GM19452 (cell line): Measurements from ENCODE around the gene KLHL11.
"Not testable (repeated sequence)": the region's sequence is repeated elsewhere in the genome, so short reads cannot be mapped to it uniquely, and the experiment has no call there.

Experiments used
- ATAC-seq: cut with Tn5 transposase; IDR thresholded peaks from one replicate; pipeline ENCODE4 v1.9.1; 2021; ENCODE audit not compliant: unreplicated experiment

The KLHL11 gene

GRCh38 chr17:41837761-41838538 lies 27.3 kb downstream of the KLHL11 start, which contains the start of gene KLHL10:
KLHL10 (plus strand) TSS chr17:41837825; CDS start chr17:41837933, 108 bp downstream.
- ATAC-seq = no peak

GRCh38 chr17:41836550-41837196 lies 28.6 kb downstream of the KLHL11 start:
- no peak for ATAC-seq

- ATAC-seq = no peak
Measured at GRCh38 chr17:41835800-41836549, 29.2 kb downstream of the KLHL11 start, which contains the start of gene NT5C3B. NT5C3B (minus strand) TSS chr17:41836232; CDS start chr17:41836193, 39 bp downstream.

GRCh38 chr17:41835214-41835799 lies 29.9 kb downstream of the KLHL11 start:
- no peak for ATAC-seq

- ATAC-seq = not testable (repeated sequence)
Measured at GRCh38 chr17:41829961-41830360, 35.3 kb downstream of the KLHL11 start.

GRCh38 chr17:41825175-41825845 lies 39.9 kb downstream of the KLHL11 start:
- ATAC-seq = no peak

GRCh38 chr17:41824086-41824485 lies 41.1 kb downstream of the KLHL11 start:
- no peak for ATAC-seq

GRCh38 chr17:41823580-41823979 lies 41.6 kb downstream of the KLHL11 start:
- ATAC-seq = no peak

GRCh38 chr17:41823141-41823524 lies 42.1 kb downstream of the KLHL11 start:
- no peak for ATAC-seq

- no peak for ATAC-seq
Measured at GRCh38 chr17:41822216-41823140, 42.7 kb downstream of the KLHL11 start.

GRCh38 chr17:41821776-41822175 lies 43.4 kb downstream of the KLHL11 start:
- ATAC-seq = no peak

GRCh38 chr17:41818024-41818423 lies 47.2 kb downstream of the KLHL11 start:
- ATAC-seq = no peak

- no peak for ATAC-seq
Measured at GRCh38 chr17:41816637-41817320, 48.4 kb downstream of the KLHL11 start.

GRCh38 chr17:41814195-41814594 lies 51.0 kb downstream of the KLHL11 start:
- ATAC-seq = no peak

GRCh38 chr17:41813699-41814124 lies 51.5 kb downstream of the KLHL11 start:
- ATAC-seq = no peak

- ATAC-seq = no peak
Measured at GRCh38 chr17:41813152-41813680, 52.0 kb downstream of the KLHL11 start.

GRCh38 chr17:41812381-41813151 lies 52.7 kb downstream of the KLHL11 start, which contains the start of gene FKBP10:
FKBP10 (plus strand) TSS chr17:41813004; CDS start chr17:41813035, 31 bp downstream.
- ATAC-seq = no peak
